Right lobe of liver (tissue), 4 donors: ENCODE measurements around the gene RPL29.
"Not testable (repeated sequence)": the region's sequence is repeated elsewhere in the genome, so short reads cannot be mapped to it uniquely, and the experiment has no call there.

Source experiments
- POLR2A ChIP-seq: fragments of 450-650 bp; IDR thresholded peaks from one replicate; pipeline ENCODE4 v1.6.1; 2017; ENCODE audit warnings: antibody characterized with exemption, mild to moderate bottlenecking
- TF ChIP-seq, protein P1 (sequence below), 4 donors: fragments of 200-600 bp in 3 of 4; fragments of 450-650 bp in 1 of 4; IDR thresholded peaks; one replicate each; pipeline versions ENCODE4 v1.5.1 to v1.8.0; 2016 to 2022; ENCODE audit warnings: antibody characterized with exemption in 4 of 4, mild to moderate bottlenecking in 2 of 4
- donor health status: DM: no; HTN: no; CAD: no.
- donor health status: DM: no; HTN: no; CAD: no.
- donor health status: DM: no; HTN: yes; CAD: no.

DNA sequence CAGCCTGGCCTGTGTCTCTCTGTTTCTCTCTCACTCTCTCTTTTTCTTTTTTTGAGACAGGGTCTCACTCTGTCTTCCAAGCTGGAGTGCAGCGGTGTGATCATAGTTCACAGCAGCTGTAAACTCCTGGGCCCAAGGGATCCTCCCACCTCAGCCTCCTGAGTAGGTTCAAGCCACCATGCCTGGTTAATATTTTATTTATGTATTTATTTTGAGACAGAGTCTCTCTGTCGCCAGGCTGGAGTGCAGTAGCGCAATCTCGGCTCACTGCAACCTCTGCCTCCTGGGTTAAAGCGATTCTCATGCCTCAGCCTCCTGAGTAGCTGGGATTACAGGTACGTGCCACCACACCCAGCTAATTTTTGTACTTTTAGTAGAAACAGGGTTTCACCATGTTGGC lies 38.1 kb upstream of the RPL29 start:
- TF ChIP-seq, protein P1, sequence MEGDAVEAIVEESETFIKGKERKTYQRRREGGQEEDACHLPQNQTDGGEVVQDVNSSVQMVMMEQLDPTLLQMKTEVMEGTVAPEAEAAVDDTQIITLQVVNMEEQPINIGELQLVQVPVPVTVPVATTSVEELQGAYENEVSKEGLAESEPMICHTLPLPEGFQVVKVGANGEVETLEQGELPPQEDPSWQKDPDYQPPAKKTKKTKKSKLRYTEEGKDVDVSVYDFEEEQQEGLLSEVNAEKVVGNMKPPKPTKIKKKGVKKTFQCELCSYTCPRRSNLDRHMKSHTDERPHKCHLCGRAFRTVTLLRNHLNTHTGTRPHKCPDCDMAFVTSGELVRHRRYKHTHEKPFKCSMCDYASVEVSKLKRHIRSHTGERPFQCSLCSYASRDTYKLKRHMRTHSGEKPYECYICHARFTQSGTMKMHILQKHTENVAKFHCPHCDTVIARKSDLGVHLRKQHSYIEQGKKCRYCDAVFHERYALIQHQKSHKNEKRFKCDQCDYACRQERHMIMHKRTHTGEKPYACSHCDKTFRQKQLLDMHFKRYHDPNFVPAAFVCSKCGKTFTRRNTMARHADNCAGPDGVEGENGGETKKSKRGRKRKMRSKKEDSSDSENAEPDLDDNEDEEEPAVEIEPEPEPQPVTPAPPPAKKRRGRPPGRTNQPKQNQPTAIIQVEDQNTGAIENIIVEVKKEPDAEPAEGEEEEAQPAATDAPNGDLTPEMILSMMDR (IDR thresholded peaks at IDR 0.05) = not testable (repeated sequence)
- not testable (repeated sequence) for TF ChIP-seq POLR2A
